Effector CD4-positive, alpha-beta T cell (primary cell): Measurements from ENCODE around the gene UNC5C.

Experiments used
- DNase-seq: peaks from one replicate; pipeline ENCODE4 v3.0.0-alpha.2; 2020

UNC5C gene

DNA sequence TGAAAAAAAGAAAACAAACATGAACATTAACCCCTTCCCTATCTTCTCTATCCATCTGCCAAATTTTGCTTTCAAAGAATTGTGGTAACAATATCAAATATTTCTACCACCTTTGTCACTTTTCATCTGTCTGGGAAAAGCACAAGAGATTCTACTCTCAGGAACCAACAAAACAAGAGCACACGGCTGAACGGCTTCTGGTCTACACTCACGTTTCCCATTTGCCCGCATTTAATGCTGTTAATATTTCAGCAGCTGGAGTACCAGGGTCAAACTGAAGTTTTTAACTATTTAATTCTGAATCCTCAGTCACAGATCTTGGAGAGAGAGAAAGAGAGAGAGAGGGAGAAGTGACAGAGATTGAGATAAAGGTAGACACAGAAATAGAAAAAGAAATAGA lies 91.4 kb downstream of the UNC5C start:
- no peak for DNase-seq

DNA sequence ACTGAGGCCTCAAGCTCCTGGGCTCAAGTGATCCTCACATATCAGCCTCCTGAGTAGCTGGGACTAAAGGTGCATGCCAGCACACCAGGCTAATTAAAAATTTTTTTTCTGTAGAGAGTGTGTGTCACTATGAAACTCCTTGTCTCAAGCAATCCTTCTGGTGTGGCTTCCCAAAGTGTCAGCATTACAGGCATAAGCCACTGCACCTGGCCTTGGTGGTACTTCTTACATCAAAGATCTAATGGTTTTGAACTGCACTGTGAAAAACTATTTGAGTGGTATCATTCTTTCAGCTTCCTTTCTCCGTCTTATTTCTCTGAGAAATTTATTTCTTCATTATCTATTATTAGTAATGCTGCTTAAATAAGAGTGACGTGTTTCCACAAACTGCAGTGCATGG lies 98.5 kb downstream of the UNC5C start:
- no peak for DNase-seq

DNA sequence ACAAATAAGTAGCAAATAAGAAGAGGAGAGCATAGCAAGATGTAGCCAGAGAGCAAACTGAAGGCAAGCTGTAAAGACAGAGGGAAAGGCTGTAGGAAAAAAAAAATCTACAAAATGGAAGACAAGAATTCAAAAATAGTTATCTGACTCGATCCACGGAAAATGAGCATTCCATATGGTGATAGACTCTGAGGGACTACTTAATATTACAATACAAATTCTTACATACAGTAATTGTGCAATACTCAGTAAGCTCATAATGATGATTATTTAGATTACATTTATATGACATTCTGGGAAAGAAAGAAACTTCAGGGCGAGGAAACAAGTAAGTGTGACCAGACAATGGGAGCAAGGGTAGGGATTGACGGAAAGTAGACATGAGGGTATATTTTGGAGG lies 102.6 kb downstream of the UNC5C start:
- no peak for DNase-seq

DNA sequence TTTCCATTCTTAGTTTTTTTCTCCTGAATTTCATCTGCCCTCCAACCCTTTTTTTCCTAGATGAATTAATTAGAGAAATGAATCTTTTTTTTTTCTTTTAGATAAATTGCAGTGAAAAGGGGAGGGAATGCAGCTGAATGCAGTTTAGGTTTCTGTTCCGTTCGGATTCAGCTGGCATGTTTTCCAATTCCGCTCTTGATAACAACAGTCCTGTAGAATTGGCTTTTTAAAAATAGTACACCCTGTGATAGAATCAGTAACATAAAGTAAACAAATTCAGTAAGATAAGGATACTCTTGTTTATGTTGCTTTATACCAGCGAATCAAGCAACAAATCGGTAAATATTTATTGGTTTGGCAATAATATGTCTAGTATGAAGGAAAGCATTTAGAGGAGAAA lies 103.5 kb downstream of the UNC5C start:
- DNase-seq: no peak

DNA sequence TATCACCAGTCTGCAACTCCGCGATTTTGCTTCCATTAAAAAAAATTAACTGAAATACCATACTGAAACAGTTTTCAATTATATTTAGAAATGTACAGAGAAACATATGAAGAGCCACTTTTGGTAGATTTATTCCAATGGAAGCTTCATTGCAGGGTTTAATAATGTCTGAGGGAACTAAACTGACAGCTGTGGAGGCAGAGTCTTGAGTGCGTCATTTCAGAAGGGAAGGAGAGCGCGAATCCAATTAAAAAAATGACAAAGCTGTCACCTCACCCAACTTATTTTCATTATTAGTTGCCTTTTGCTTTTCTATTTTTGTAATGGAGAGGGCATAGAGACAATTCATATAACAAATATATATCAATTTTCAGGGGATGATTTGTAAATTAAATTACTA lies 104.0 kb downstream of the UNC5C start:
- DNase-seq: no peak

DNA sequence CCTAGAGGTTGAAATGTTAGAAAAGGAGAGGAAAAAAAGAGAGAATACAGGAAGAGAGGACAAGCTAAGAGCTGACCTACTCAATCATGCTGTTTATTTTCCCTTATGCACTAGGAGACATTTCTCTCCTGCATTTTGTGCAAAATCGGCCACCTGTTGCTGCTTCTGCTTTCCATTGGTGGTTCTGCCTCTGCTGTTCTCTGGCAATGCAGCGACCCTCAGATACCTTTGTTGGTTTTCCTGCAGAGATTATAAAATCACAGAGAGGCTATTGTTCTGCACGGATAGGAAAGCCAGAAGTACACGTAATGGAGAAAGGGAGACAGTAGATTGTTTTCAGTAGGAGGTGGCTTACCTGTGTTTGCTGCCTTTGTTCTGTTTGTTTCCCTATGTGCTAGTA lies 108.9 kb downstream of the UNC5C start:
- no peak for DNase-seq

DNA sequence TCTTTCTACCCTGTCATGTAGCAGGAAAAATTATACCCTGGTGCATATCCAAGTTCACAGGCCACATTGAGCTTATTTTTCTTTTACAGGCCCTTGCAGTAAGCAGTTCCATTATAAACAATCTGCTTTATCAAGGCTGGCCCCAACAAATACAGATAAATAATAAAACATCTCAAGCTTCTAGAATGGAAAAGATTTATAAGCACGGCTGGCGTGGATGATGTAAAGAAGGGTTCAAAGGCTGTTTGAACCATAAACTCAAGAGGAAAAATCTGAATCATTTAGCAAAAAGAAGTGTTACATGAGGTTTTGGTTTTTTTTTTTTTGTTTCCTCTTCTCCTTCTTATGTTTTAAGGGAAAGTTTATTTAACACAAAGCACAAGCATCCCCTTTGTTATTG lies 109.7 kb downstream of the UNC5C start:
- no peak for DNase-seq

DNA sequence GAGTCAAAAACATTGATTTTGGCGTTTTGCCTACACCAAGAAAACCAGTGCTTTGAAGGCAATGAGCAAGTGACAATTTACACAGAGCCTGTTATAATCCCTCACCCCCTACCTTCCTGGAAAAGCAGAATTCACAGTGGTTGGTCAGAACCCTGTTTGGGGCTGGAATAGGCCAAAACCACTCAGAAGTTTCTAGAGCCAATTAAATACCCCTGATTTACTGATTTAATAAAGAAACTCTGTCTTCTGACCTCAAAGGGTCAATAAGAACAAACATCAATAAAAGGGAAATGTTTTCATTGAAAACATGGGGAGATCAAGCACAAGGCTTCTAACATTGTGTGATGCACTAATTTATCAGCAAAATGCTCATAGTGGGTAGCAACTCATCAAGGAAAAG lies 116.3 kb downstream of the UNC5C start:
- no peak for DNase-seq

DNA sequence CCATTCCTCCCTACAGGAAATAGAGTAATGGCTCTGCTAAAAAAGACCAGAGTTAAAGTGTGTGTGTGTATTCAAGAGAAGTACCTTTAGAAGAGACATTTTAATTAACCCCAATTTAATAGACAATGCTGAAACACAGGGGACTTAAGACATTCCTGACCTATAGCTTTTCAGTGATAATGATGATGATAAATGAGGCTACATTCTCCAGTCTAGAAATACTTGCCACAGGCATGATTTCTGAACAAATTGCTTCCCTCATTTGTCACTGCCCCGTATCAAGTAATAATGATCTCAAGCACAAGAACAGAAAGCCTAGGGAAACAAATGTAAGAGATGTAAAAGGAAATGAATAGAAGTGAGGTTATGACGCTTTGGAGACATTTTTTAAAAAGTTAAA lies 117.1 kb downstream of the UNC5C start:
- no peak for DNase-seq

DNA sequence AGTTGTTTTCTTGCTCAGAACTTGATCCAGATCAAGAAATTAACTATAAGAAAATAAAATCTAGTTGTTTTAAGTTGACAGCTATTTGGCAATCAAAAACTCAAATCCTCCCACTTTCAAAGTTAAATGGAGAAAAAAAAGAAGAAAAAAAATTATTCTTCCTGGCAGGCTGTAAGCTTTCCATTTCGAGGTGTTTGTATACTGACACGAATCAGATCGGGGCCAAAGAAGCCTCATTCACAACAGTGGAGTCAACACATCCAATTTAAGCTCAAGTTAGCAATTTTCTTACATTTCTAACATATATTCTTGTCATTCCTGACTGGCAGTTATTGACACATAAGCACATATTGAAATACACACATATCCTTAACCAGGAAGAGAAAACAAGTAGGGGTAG lies 119.4 kb downstream of the UNC5C start:
- no peak for DNase-seq

DNA sequence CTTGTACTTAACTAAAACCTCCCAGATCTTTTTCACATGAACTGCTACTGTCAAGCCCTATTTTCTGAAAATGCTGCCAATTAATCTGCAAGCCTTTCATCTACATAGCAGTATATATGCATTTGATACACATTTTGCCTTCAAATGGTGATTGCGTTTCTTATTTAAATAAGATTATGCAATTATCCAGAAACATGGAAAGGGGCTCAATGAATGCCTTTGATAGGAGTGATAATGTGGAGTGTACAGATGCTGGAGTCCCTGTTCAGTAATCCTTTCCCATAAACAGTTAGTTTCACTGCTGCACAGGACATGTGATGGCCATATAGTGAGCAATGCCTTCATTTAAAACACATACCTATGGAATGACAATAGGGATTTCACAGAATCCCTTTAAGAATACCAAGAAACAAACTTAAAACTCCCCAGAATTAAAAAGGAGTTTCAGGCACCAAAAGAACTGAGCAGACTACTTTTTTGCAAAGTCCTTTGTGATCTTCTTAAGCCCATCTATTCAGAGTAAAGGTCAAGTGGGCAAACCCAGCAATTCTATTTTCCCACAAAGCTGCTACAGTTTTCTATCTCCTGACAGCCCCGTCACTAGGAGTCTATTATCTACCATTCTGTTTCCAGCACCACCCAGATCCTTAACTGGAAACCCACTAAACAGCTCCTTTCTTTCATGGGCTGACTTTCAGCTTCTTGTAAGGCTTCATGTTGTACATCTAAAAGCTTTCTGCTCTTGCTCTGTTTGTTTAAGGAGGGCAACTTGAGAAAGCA lies 120.3 kb downstream of the UNC5C start:
- DNase-seq: no peak

DNA sequence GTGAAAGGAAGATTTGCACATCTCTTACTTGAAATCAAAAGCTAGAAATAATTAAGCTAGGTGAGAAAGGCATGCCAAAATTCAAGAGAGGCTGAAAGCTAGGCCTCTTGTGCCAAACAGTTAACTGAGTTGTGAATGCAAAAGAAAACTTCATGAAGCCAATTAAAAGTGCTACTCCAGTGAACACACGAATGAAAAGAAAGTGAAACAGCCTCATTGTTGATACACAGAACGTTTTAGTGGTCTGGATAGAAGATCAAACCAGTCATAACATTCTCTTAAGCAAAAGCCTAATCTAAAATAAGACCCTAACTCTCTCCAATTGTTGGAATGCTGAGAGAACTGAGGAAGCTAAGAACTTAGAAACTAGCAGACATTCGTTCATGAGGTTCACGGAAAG lies 122.3 kb downstream of the UNC5C start:
- no peak for DNase-seq

DNA sequence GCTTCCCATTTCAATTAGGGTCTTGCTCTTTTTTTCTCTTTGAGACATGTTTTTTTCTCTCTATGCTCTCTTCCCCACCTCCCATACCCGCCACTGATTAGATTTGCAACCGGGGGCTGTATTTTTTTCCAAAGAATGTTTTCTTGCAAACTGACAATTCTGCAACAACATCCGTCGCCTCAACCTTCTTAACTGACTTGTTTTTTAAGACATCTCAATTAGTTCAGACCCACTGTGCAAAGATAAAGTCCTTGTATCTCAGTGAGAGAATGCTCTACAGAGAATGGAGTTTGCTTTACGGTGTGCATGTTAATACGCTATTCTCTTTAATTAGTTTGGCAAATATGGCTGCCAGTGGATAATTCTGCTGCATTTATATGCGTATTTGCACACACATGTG lies 126.3 kb downstream of the UNC5C start:
- no peak for DNase-seq

DNA sequence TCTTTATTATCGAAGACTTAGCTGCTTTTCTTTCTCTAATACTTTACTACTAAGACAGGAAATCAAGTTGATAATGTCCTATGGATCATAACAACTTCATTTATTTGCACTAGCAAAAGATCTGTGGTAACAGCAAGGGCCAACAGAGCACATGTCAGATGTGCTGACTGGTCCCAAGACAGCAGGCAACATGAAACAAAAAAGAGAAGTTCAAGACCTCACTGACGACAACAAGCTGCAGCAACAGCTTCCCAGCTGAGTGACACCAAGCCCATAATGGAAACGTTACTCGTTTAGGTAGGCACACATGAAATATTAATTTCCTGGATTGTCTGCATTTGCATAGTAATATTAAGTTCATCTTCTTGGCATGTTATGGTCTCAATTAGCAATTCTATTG lies 126.9 kb downstream of the UNC5C start:
- DNase-seq: no peak

DNA sequence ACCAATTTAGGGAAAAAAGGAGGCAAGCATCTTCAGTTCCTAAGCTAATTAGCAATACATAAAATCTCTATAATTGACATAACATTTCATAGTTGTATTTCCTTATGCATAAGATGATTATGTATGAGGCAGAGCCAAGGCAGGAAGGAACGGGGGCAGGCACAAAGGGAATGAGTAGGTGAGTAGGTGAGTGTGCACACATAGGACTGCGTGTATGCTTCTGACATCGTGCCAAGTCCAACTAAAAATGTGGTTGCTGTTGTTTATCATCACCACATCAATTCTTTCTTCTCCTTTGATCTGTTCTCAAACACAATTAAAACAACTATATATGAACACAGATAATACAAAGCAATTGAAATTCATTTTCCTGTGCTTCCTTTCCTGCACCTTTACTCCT lies 131.2 kb downstream of the UNC5C start:
- DNase-seq: no peak

DNA sequence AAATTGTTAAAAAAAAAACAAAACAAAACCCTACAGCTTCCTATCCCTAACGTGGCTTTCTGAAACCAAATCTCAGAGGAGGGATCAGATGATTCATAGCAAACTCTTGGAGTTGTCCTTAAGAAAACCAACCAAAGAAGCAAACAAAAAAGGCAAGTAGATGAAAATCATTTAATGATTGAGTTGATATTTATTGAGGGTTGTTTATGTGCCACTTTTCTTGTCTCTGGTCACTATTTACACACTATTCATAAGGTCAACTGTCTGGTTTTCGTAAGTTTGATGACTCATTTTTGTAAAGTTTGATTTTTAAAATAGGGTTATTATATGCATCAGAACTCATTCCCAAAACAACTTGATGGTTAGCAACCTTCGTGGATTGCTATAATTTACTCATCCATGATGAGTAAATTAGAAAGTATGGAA lies 133.4 kb downstream of the UNC5C start:
- DNase-seq: no peak

DNA sequence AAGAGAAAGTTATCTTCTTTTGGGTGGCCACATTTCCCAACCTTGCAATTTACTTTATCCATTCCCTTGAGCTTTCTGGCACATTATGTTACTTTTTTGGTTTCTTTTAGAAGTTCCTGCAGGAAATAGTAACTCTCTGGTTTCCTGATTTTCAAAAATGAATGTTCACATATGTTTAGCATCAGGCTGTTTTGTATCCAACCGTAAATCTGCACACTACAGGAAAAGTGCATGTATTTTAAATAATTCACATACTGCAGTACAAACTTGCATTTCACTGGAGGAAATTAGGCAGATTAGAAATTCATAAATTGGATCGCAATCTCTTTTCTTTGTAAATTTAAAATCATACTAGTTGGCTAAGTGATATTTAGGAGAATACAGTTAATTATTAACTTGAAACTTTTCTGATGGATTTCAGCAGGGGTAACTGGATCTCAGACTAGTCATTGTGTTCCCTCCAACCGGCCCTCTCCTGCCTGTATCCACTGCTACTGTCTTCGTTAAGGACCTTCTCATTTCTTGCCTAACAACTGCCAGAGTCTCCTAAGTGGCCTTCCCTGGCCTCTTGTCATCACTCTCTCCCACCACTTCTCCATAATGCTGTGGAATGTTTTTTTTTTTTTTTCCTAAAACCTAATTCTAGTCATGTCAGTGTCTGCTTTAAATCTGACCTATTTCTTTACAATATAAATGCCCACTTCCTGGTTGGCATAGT lies 137.2 kb downstream of the UNC5C start:
- no peak for DNase-seq

DNA sequence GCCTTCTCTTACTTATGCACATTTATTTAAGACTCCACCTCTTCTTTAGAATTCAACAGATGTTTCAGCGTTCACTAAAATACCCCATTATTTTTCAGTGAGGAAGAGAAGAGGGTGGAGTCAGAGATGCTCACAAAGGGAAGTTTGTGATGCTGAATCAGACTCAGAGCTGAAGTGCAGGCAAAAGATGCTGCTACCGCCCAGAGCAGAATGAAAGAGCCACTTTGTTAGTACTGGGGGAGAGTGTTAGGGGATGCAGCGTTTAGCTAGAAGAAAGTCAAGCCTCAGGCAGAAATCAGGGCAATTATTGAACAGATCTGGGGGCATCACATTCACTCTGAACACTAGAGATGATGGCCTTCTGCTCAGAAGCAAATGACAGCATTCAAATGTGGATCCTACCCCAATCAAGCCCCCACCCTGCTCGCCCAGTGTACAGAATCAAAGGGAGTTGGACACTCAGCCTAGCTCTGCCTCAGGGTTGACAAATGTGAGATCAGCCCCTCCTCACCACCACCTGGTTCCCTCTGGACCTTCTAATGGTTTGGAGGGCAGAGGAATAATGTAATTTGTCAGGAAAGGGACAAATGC lies 138.3 kb downstream of the UNC5C start:
- DNase-seq: no peak

DNA sequence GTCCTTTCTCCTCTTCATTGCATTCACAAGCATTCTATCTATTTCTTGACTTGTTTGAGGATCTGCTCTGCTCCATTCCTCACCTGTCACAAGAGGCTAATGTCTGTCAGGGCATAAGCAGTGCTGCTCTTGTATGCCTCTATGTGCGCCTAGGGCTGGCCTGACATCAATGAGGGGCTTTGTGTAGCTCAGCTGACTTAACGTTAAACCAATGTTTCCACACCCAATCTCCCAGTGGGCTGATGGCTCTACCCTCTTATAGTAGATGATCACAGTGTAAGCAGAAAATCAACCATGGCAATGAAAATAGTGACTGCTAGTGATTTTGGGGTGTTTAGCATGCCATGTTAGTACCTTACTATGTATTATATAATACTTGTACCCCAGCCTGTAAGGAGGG lies 139.0 kb downstream of the UNC5C start:
- DNase-seq: no peak

DNA sequence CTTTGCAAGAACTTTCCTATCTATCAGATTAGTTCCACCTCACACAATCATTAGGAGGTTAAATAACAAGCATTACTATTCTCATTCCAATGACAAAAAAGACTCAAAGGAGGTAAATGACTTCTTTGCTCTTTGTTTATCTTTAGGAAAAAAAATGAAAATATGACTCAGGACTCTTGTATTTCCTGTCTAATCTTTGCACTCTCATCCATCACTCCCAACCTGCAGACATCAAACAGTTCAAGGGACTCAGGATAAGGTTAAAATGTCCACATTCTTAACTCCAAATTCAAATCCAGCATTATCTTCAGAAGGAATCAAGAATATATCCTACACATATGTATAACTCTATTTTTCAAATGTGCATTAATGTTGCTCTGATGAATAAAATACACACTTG lies 139.6 kb downstream of the UNC5C start:
- no peak for DNase-seq

DNA sequence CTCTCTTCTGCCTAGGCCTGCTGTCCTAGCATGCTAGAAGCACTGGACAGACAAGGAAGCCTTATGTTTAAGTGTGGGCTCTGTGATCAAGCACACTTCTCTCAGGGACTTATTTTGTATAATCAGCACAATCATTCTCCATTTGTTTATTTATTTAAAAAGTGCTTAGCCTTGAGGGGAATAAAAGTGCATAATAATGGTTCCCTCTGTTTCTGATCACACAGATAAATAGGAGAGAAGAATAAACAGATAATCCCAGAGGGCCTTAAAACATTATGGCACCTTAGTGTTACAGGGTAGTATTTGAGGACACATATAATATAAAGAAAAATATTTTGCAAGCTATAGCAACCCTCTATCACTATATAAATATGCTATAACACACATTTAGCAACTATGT lies 146.5 kb downstream of the UNC5C start:
- no peak for DNase-seq

DNA sequence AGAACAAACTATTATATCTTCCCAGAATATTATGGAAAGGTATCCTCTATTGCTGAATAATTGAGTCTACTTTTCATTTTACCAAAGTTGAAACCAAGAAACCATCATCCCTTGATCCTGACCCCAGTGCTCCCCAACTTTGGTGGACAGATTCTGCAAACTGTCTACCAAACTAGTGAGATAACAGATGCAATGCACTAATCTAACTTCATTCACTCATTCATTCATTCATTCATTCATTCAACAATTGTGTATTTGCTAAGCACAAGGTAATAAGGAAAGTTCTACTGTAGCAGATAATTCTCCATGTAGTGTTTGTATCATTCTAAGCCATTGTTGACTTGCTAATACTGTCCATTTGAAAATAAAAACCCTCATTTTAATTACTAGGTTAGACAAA lies 150.6 kb downstream of the UNC5C start:
- no peak for DNase-seq

DNA sequence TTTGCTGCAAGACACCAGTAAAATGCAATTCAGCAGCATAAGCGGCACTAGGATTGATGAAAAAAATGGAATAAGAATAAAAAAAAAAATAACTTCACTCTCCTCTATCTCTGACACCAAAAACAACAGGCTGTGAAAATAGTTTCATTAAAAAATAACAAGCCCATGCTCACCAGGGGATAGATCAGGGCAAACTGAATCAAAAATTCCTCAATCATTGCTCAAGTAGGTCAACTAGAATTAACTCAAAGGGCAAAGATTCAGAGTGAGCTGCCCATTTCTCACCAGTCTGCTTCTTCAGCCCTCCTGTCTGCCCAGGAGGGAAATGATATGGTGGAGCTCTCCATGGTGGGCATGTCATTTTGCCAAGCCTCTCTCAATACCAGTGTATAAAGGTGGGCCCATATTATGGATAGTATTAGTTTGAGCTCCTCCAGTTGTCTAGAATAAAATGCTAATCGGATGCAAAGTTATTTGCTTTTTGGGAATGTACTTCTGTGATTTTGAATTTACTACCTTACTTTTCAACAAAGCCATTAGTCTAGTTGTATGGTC lies 153.9 kb downstream of the UNC5C start:
- no peak for DNase-seq

DNA sequence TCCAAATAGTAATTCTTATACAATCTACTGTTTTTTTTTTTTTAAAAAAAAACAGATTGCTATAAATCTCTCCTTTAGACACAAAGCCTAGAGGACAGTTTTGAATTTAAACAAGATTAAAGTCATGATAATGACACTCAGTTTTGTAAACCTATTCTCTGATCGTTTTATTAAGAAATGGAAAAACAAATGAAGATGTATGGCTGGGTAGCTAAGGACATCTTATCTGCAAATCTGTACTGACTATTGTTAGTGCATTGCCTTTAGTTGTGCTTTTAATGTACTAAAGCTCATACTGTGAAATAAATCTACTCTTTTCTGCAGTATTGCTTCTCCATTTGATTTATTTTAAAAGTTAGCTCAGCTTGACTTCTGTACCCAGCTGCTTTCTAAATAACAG lies 155.0 kb downstream of the UNC5C start:
- no peak for DNase-seq
